ENCODE results near the gene CMPK2. TPM values are rescaled to one million over a fixed set of nuclear protein-coding genes. Genes with fewer than 3 reads are reported as not detected.
"Not testable (repeated sequence)": the region's sequence is repeated elsewhere in the genome, so short reads cannot be mapped to it uniquely, and the experiment has no call there.

The CMPK2 gene
- total RNA-seq, 3 donors from 2014 or later (not counting 1 experiment from before 2014, with no cell fraction given), result 5.8 to 11.4 (median 8.6) TPM

GRCh38 chr2:6908291-6908690, 42.6 kb upstream of the CMPK2 start:
- 86% methylated on average over 2 of the region's 2 CpGs for WGBS (ENCODE audit: insufficient coverage)
- Histone ChIP-seq H3K27me3 (ENCODE audit: control insufficient read depth, insufficient read depth, low read length) (no peaks in the 10 kb centered on the region), H3K4me3 (ENCODE audit: low read length) (no peak overlapping the region), H3K27ac (ENCODE audit: low read length) (peak overlapping the region; percentile 75), H3K36me3 (ENCODE audit: control insufficient read depth, insufficient read depth, low read length) (no peaks in the 10 kb centered on the region), H3K4me1 (ENCODE audit: control insufficient read depth, insufficient read depth, low read length) (peaks cover 38% of the 10 kb centered on the region), H3K9me3 (ENCODE audit: control insufficient read depth, insufficient read depth, low read length) (no peaks in the 10 kb centered on the region)
- ATAC-seq, result no peak
- peaks cover 5% of the 10 kb centered on the region for H3K36me3 Mint-ChIP-seq
- intact Hi-C loops (cut with micrococcal nuclease), result no loop called here
- no peaks in the 10 kb centered on the region for H3K9me3 Mint-ChIP-seq
- H3K27ac Mint-ChIP-seq, result peak overlapping the region; percentile 81 to 83
- H3K4me3 Mint-ChIP-seq, result no peak overlapping the region
- DNase-seq, result no peak
- H3K27me3 Mint-ChIP-seq (ENCODE audit: low read depth in 2 of 2), result peaks cover under 1 to 2% of the 10 kb centered on the region in 2 donors
- H3K4me1 Mint-ChIP-seq, result peaks cover 63 to 76% of the 10 kb centered on the region in 2 donors
- no peak for TF ChIP-seq CTCF (IDR thresholded peaks at IDR 0.05)

GRCh38 chr2:6906165-6906741, 40.5 kb upstream of the CMPK2 start:
- no peaks in the 10 kb centered on the region for H3K27me3 ChIP-seq (ENCODE audit: control insufficient read depth, insufficient read depth, low read length)
- no peak for TF ChIP-seq CTCF (IDR thresholded peaks at IDR 0.05)
- DNase-seq (no peak), ATAC-seq (no peak)
- Mint-ChIP-seq H3K4me3 (no peak overlapping the region), H3K4me1 (peaks cover 57 to 68% of the 10 kb centered on the region in 2 donors), H3K27me3 (ENCODE audit: low read depth in 2 of 2) (peaks cover 0 to 2% of the 10 kb centered on the region in 2 donors), H3K9me3 (peaks cover 3 to 7% of the 10 kb centered on the region in 2 donors), H3K36me3 (peaks cover 23% of the 10 kb centered on the region), H3K27ac (peak overlapping the region in 1 of 2 donors; percentile 39)
- peaks cover 22% of the 10 kb centered on the region for H3K4me1 ChIP-seq (ENCODE audit: control insufficient read depth, insufficient read depth, low read length)
- H3K9me3 ChIP-seq (ENCODE audit: control insufficient read depth, insufficient read depth, low read length), result no peaks in the 10 kb centered on the region
- no peak overlapping the region for H3K27ac ChIP-seq (ENCODE audit: low read length)
- intact Hi-C loops (cut with micrococcal nuclease), result no loop called here
- WGBS (ENCODE audit: insufficient coverage), result 63% methylated on average over 1 of the region's 1 CpG
- no peak overlapping the region for H3K4me3 ChIP-seq (ENCODE audit: low read length)
- H3K36me3 ChIP-seq (ENCODE audit: control insufficient read depth, insufficient read depth, low read length), result no peaks in the 10 kb centered on the region

GRCh38 chr2:6905668-6906067, 40.0 kb upstream of the CMPK2 start:
- no peak for TF ChIP-seq CTCF (IDR thresholded peaks at IDR 0.05)
- no peak overlapping the region for H3K4me3 ChIP-seq (ENCODE audit: low read length)
- Mint-ChIP-seq H3K4me1 (peaks cover 51 to 63% of the 10 kb centered on the region in 2 donors), H3K4me3 (no peak overlapping the region), H3K9me3 (peaks cover 3 to 7% of the 10 kb centered on the region in 2 donors), H3K36me3 (peaks cover 23% of the 10 kb centered on the region), H3K27me3 (ENCODE audit: low read depth in 2 of 2) (peaks cover 0 to 2% of the 10 kb centered on the region in 2 donors), H3K27ac (peak overlapping the region in 1 of 2 donors; percentile 39)
- intact Hi-C loops (cut with micrococcal nuclease), result no loop called here
- H3K27ac ChIP-seq (ENCODE audit: low read length), result no peak overlapping the region
- ATAC-seq (no peak), DNase-seq (no peak)
- no peaks in the 10 kb centered on the region for H3K9me3 ChIP-seq (ENCODE audit: control insufficient read depth, insufficient read depth, low read length)
- H3K27me3 ChIP-seq (ENCODE audit: control insufficient read depth, insufficient read depth, low read length), result no peaks in the 10 kb centered on the region
- no CpG with 5 or more reads among the region's 1 CpG for WGBS (ENCODE audit: insufficient coverage)
- no peaks in the 10 kb centered on the region for H3K36me3 ChIP-seq (ENCODE audit: control insufficient read depth, insufficient read depth, low read length)
- peaks cover 16% of the 10 kb centered on the region for H3K4me1 ChIP-seq (ENCODE audit: control insufficient read depth, insufficient read depth, low read length)

- ATAC-seq; H3K4me1 ChIP-seq (ENCODE audit: control insufficient read depth, insufficient read depth, low read length); H3K27ac Mint-ChIP-seq; H3K9me3 Mint-ChIP-seq; intact Hi-C loops (cut with micrococcal nuclease); H3K4me3 ChIP-seq (ENCODE audit: low read length); DNase-seq; H3K9me3 ChIP-seq (ENCODE audit: control insufficient read depth, insufficient read depth, low read length); H3K27ac ChIP-seq (ENCODE audit: low read length); H3K36me3 ChIP-seq (ENCODE audit: control insufficient read depth, insufficient read depth, low read length); H3K4me3 Mint-ChIP-seq; H3K27me3 Mint-ChIP-seq (ENCODE audit: low read depth in 2 of 2); H3K27me3 ChIP-seq (ENCODE audit: control insufficient read depth, insufficient read depth, low read length): not testable (repeated sequence)
- H3K36me3 Mint-ChIP-seq, result peaks cover 23% of the 10 kb centered on the region
- H3K4me1 Mint-ChIP-seq, result peaks cover 20 to 32% of the 10 kb centered on the region in 2 donors
- 100% methylated on average over 2 of the region's 2 CpGs for WGBS (ENCODE audit: insufficient coverage)
Measured at GRCh38 chr2:6902581-6902980, 36.9 kb upstream of the CMPK2 start.
